HepG2 (cell line): ENCODE measurements around the gene ADIPOR2. TPM values are rescaled to one million over a fixed set of nuclear protein-coding genes. Genes with fewer than 3 reads are reported as not detected.

Experiments used
- BRD4 ChIP-seq: sonication (generic); formaldehyde crosslinking; IDR thresholded peaks from 2 replicates; pipeline ENCODE4 v1.4.0; 2020; ENCODE audit warnings: missing genetic modification reagents
- CHD4 ChIP-seq: fragments of 200-600 bp; sonication (generic); IDR thresholded peaks from 2 replicates; pipeline ENCODE4 v1.7.0; 2017; ENCODE audit warnings: mild to moderate bottlenecking, low read length, borderline replicate concordance
- ELF4 ChIP-seq: sonication (generic); formaldehyde crosslinking; IDR thresholded peaks from 2 replicates; pipeline ENCODE4 v1.5.0; 2020; ENCODE audit warnings: missing genetic modification reagents, mild to moderate bottlenecking, moderate library complexity, borderline replicate concordance
- HDAC6 ChIP-seq: fragments of 200-600 bp; sonication (generic); IDR thresholded peaks from 2 replicates; pipeline ENCODE4 v1.7.0; 2017; ENCODE audit warnings: mild to moderate bottlenecking, antibody characterized with exemption, low read length, low read depth
- HOMEZ ChIP-seq: IDR thresholded peaks from 2 replicates; pipeline ENCODE4 v1.6.1; 2016; ENCODE audit warnings: low read depth
- HOXA7 ChIP-seq: sonication (generic); formaldehyde crosslinking; IDR thresholded peaks from 2 replicates; pipeline ENCODE4 v1.8.1; 2022; ENCODE audit warnings: mild to moderate bottlenecking, missing genetic modification reagents, moderate library complexity
- KLF15 ChIP-seq: sonication (generic); formaldehyde crosslinking; IDR thresholded peaks from 2 replicates; pipeline ENCODE4 v1.8.1; 2023; ENCODE audit warnings: borderline replicate concordance, mild to moderate bottlenecking, inconsistent platforms, missing genetic modification reagents, mixed read lengths
- MAFF ChIP-seq: IDR thresholded peaks from 2 replicates; pipeline ENCODE4 v1.6.1; 2011; ENCODE audit warnings: low read depth, low read length, improper control_type of control experiment
- MBD4 ChIP-seq: IDR thresholded peaks from 2 replicates; pipeline ENCODE4 v1.6.1; 2012; ENCODE audit warnings: low read length, inconsistent platforms, borderline replicate concordance
- MED8 ChIP-seq: sonication (generic); formaldehyde crosslinking; IDR thresholded peaks from 2 replicates; pipeline ENCODE4 v1.8.1; 2023; ENCODE audit warnings: mild to moderate bottlenecking, missing genetic modification reagents; ENCODE audit not compliant: insufficient replicate concordance
- MYC ChIP-seq: sonication (generic); formaldehyde crosslinking; IDR thresholded peaks from 2 replicates; pipeline ENCODE4 v1.9.0; 2021; ENCODE audit warnings: missing genetic modification reagents, borderline replicate concordance
- NR3C1 ChIP-seq: sonication (generic); formaldehyde crosslinking; IDR thresholded peaks from 2 replicates; pipeline ENCODE4 v1.4.0; 2020; ENCODE audit warnings: missing genetic modification reagents
- PHF21A ChIP-seq: sonication (generic); formaldehyde crosslinking; IDR thresholded peaks from 2 replicates; pipeline ENCODE4 v1.5.0; 2020; ENCODE audit warnings: mild to moderate bottlenecking, missing genetic modification reagents
- RXRA ChIP-seq: sonication (generic); formaldehyde crosslinking; IDR thresholded peaks from 2 replicates; pipeline ENCODE4 v1.5.1; 2020; ENCODE audit warnings: missing genetic modification reagents
- SCMH1 ChIP-seq: sonication (generic); formaldehyde crosslinking; IDR thresholded peaks from 2 replicates; pipeline ENCODE4 v1.9.0; 2021; ENCODE audit warnings: missing genetic modification reagents, mild to moderate bottlenecking, borderline replicate concordance
- SIX4 ChIP-seq: sonication (generic); formaldehyde crosslinking; IDR thresholded peaks from 2 replicates; pipeline ENCODE4 v1.4.0; 2020; ENCODE audit warnings: missing genetic modification reagents
- ZBTB25 ChIP-seq: IDR thresholded peaks from 2 replicates; pipeline ENCODE4 v1.6.1; 2018; ENCODE audit warnings: missing genetic modification reagents
- ZBTB34 ChIP-seq: sonication (generic); formaldehyde crosslinking; IDR thresholded peaks from 2 replicates; pipeline ENCODE4 v1.8.0; 2022; ENCODE audit warnings: mild to moderate bottlenecking, missing genetic modification reagents
- ZNF10 ChIP-seq: sonication (generic); formaldehyde crosslinking; IDR thresholded peaks from 2 replicates; pipeline ENCODE4 v1.4.0; 2020; ENCODE audit warnings: mild to moderate bottlenecking, low read depth, missing genetic modification reagents, borderline replicate concordance
- ZNF569 ChIP-seq: sonication (generic); formaldehyde crosslinking; IDR thresholded peaks from 2 replicates; pipeline ENCODE4 v1.5.0; 2020; ENCODE audit warnings: mild to moderate bottlenecking, missing genetic modification reagents, moderate library complexity, borderline replicate concordance
- ZNF788 ChIP-seq: sonication (generic); formaldehyde crosslinking; IDR thresholded peaks from 2 replicates; pipeline ENCODE4 v1.5.0; 2020; ENCODE audit warnings: mild to moderate bottlenecking, missing genetic modification reagents, borderline replicate concordance
- ZNF850 ChIP-seq: sonication (generic); formaldehyde crosslinking; conservative IDR thresholded peaks from 2 replicates; pipeline ENCODE4 v1.9.0; 2021; ENCODE audit warnings: mild to moderate bottlenecking, missing genetic modification reagents
- polyA plus RNA-seq, 8 experiments: library from polyadenylated mRNA; depleted of rRNA in 3 of 8; stranded (reverse) in 7 of 8; unstranded in 1 of 8; fragments of >200 nt; fragmentation: Illumina TruSeq in 4 of 8; extraction: Trizol in 4 of 8; gene quantifications; 2 replicates each; pipeline versions ENCODE4 v1.2.1 to v1.2.3, GENCODE V29; 2011 to 2016; ENCODE audit warnings: low read depth in 4 of 8, missing spikeins in 1 of 8, mixed read lengths in 1 of 8; ENCODE audit not compliant: insufficient read depth in 1 of 8
- total RNA-seq, 5 experiments: library from RNA; depleted of rRNA; stranded (reverse); fragments of >200 nt; fragmentation: Illumina TruSeq; extraction: Trizol; gene quantifications; 2 replicates each; pipeline ENCODE4 v1.2.3, GENCODE V29; 2016; ENCODE audit warnings: low read depth in 1 of 5
- TF ChIP-seq, protein P1 (sequence below): sonication (generic); IDR thresholded peaks from 2 replicates; pipeline ENCODE4 v1.6.1; 2016; ENCODE audit warnings: low read depth, borderline replicate concordance
- TF ChIP-seq, protein P2 (sequence below): sonication (generic); formaldehyde crosslinking; IDR thresholded peaks from 2 replicates; pipeline ENCODE4 v1.8.0; 2022; ENCODE audit warnings: missing genetic modification reagents, mild to moderate bottlenecking, borderline replicate concordance

Gene ADIPOR2
- total and polyA plus RNA-seq, 2 of the 13 experiments (the other 11 are each of a cell fraction or from before 2014, with no cell fraction given): 35.2 to 52.2 TPM

DNA sequence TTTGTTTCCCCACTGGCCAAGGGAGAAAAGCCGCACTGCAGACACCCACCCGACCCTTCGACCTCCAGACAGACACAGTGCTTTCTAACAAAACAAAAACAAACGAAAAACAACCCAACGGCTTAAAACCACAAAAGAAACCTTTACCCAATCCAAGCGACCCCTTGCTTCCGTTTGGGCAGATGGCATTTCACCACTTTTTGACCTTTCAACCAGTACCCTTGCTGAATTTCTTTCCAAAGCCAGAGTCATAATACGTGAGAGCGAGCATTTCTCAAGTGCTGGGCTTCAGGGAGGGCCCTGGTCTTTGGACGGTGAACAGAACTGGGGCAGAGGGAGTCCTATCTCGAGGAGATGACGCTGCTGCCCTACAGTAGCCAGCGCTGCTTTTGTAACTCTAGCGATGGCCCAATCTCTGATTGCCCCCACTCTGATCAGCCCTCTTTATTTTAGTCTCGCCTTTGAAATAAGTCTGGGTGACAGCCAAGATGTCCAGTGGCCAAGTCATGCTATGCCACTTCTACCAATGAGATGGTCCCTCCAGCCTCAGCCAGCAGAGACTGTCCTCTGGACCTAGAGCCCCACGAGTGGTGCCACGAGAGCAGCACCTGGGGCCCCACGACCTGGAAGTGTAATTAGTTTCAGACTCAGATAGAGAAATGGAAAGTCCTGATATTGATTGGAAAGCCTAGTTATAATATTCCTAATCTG lies 21.9 kb upstream of the ADIPOR2 start (continued):
- TF ChIP-seq ZNF850 (CRISPR knock-in tag): no peak
- TF ChIP-seq ZNF10 (CRISPR knock-in tag): no peak
- TF ChIP-seq CHD4: 0 out of 2 replicates have a peak, but pooled peaks have one; percentile 21
- no peak for TF ChIP-seq SCMH1 (CRISPR knock-in tag)
- TF ChIP-seq, protein P1, sequence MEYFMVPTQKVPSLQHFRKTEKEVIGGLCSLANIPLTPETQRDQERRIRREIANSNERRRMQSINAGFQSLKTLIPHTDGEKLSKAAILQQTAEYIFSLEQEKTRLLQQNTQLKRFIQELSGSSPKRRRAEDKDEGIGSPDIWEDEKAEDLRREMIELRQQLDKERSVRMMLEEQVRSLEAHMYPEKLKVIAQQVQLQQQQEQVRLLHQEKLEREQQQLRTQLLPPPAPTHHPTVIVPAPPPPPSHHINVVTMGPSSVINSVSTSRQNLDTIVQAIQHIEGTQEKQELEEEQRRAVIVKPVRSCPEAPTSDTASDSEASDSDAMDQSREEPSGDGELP: peak; percentile 26; the same call in 1 of the 2 replicates
- TF ChIP-seq, protein P2, sequence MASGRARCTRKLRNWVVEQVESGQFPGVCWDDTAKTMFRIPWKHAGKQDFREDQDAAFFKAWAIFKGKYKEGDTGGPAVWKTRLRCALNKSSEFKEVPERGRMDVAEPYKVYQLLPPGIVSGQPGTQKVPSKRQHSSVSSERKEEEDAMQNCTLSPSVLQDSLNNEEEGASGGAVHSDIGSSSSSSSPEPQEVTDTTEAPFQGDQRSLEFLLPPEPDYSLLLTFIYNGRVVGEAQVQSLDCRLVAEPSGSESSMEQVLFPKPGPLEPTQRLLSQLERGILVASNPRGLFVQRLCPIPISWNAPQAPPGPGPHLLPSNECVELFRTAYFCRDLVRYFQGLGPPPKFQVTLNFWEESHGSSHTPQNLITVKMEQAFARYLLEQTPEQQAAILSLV: no peak
- TF ChIP-seq ZBTB25: no peak
- peak; percentile 72 for TF ChIP-seq PHF21A (CRISPR knock-in tag)
- peak; percentile 22; the same call in 1 of the 2 replicates for TF ChIP-seq HOMEZ
- TF ChIP-seq MYC (CRISPR knock-in tag): peak; percentile 58; the same call in 1 of the 2 replicates
- TF ChIP-seq ZBTB34 (CRISPR knock-in tag): no peak
- no peak for TF ChIP-seq MED8 (CRISPR knock-in tag)
- no peak for TF ChIP-seq ZNF569 (CRISPR knock-in tag)
- no peak for TF ChIP-seq SIX4 (CRISPR knock-in tag)
- peak; percentile 18; the same call in 1 of the 2 replicates for TF ChIP-seq BRD4
- TF ChIP-seq MAFF: no peak
- no peak for TF ChIP-seq HDAC6
- no peak for TF ChIP-seq ELF4 (CRISPR knock-in tag)
- TF ChIP-seq NR3C1 (CRISPR knock-in tag): no peak
- no peak for TF ChIP-seq HOXA7 (CRISPR knock-in tag)
- TF ChIP-seq MBD4: no peak
- TF ChIP-seq KLF15 (CRISPR knock-in tag): no peak
- peak; percentile 90 for TF ChIP-seq RXRA (CRISPR knock-in tag)
- peak; percentile 55; the same call in 1 of the 2 replicates for TF ChIP-seq ZNF788 (CRISPR knock-in tag)
